Gastrocnemius medialis (tissue), 4 donors: Measurements from ENCODE around the gene CLDN6.

Experiments
- CTCF ChIP-seq, 5 experiments: fragments of 450-650 bp in 3 of 5; fragments of 200-600 bp in 2 of 5; sonication (generic) in 2 of 5; IDR thresholded peaks in 4 of 5; conservative IDR thresholded peaks in 1 of 5; 1 replicate in 4 of 5; 2 replicates in 1 of 5; pipeline ENCODE4 v1.5.1; 2016 to 2019; ENCODE audit warnings: antibody characterized with exemption in 5 of 5, mild to moderate bottlenecking in 3 of 5, moderate library complexity in 3 of 5
- POLR2A ChIP-seq, 2 donors: fragments of 450-650 bp; IDR thresholded peaks; one replicate each; pipeline ENCODE4 v1.6.1; 2017; ENCODE audit warnings: antibody characterized with exemption in 2 of 2, mild to moderate bottlenecking in 2 of 2, moderate library complexity in 2 of 2

DNA sequence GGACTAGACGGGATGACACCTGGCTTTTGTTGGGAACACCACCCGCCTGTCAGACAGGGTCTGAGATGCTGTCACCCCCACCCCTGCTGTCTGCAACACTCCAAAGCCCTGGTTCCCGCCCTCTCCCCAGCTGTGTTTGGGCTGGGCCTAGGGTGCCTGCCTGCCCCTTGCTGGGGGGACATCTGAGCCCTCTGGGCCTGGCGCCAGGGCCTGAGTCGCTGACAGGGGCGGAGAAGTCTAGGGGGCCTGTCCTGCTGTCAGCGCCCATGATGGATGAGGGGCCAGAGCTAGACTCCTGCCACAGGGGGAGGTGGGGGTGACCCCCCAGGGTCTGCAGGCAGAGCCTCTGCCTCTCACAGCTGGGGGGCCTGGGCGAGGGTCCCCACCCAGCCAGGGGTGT lies 30.1 kb downstream of the CLDN6 start:
- no peak for TF ChIP-seq CTCF (IDR thresholded peaks at IDR 0.05 in 4 of 5, conservative IDR thresholded peaks at IDR 0.05 in 1 of 5)
- TF ChIP-seq POLR2A (IDR thresholded peaks at IDR 0.05) = no peak
